Neural crest cell (in vitro differentiated cells): ENCODE results near the gene DGCR8. TPM values are rescaled to one million over a fixed set of nuclear protein-coding genes. Genes with fewer than 3 reads are reported as not detected.
A peak's percentile ranks its signal among the peaks of the same experiment; 100 is the strongest.

Experiments used
- DNase-seq: peaks from one replicate; pipeline ENCODE4 v3.0.0; 2021; ENCODE audit warnings: low read depth, mixed read lengths, low spot score
- H3K27ac Mint-ChIP-seq: one replicate; pipeline ENCODE4 v1.8.0; 2021; ENCODE audit warnings: mild to moderate bottlenecking, mixed read lengths; ENCODE audit not compliant: unreplicated experiment
- H3K27me3 Mint-ChIP-seq: 2 replicates; pipeline ENCODE4 v1.8.0; 2021; ENCODE audit warnings: low read depth, mild to moderate bottlenecking, mixed read lengths
- H3K36me3 Mint-ChIP-seq: 2 replicates; pipeline ENCODE4 v1.8.0; 2021; ENCODE audit warnings: low read depth, mild to moderate bottlenecking, mixed read lengths
- H3K4me1 Mint-ChIP-seq: 2 replicates; pipeline ENCODE4 v1.8.0; 2021; ENCODE audit warnings: mixed read lengths
- H3K4me3 Mint-ChIP-seq: one replicate; pipeline ENCODE4 v1.8.0; 2021; ENCODE audit warnings: mild to moderate bottlenecking, mixed read lengths
- H3K9me3 Mint-ChIP-seq: 2 replicates; pipeline ENCODE4 v1.8.0; 2021; ENCODE audit warnings: mixed read lengths
- CTCF ChIP-seq: fragments of 200-600 bp; sonication (generic); conservative IDR thresholded peaks from 2 replicates; pipeline ENCODE4 v1.5.0; 2021; ENCODE audit warnings: antibody characterized with exemption, mild to moderate bottlenecking
- total RNA-seq: library from RNA; stranded (reverse); gene quantifications from 2 replicates; pipeline ENCODE4 v1.2.1, GENCODE V29; 2021

The DGCR8 gene
- total RNA-seq, 1 donor from 2014 or later: 86.5 TPM

DNA sequence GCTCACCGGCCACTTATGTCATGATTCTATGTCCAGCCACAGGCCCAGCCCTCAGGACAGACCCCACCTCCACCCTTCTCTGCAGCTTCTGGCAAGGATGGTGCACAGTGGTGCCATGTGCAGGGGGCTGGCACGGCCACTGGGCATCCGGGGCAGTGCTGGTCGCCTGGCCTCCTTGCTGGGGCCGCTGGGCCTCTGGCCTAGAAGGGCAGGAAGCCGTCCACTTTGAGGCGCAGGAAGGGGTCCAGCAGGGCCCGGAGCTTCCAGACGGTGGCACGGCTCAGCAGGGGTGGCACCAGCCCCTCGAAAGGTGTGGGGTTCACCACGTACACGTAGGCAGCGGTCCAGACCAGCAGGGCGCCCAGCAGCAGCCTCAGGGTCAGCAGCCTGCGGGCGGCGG, 68.4 kb downstream of the DGCR8 start:
- no peaks in the 10 kb centered on the region for H3K27me3 Mint-ChIP-seq
- H3K4me1 Mint-ChIP-seq: peaks cover 7% of the 10 kb centered on the region
- DNase-seq: no peak
- no peaks in the 10 kb centered on the region for H3K36me3 Mint-ChIP-seq
- H3K4me3 Mint-ChIP-seq: no peak overlapping the region
- no peaks in the 10 kb centered on the region for H3K9me3 Mint-ChIP-seq
- TF ChIP-seq CTCF: no peak
- H3K27ac Mint-ChIP-seq: no peak overlapping the region

DNA sequence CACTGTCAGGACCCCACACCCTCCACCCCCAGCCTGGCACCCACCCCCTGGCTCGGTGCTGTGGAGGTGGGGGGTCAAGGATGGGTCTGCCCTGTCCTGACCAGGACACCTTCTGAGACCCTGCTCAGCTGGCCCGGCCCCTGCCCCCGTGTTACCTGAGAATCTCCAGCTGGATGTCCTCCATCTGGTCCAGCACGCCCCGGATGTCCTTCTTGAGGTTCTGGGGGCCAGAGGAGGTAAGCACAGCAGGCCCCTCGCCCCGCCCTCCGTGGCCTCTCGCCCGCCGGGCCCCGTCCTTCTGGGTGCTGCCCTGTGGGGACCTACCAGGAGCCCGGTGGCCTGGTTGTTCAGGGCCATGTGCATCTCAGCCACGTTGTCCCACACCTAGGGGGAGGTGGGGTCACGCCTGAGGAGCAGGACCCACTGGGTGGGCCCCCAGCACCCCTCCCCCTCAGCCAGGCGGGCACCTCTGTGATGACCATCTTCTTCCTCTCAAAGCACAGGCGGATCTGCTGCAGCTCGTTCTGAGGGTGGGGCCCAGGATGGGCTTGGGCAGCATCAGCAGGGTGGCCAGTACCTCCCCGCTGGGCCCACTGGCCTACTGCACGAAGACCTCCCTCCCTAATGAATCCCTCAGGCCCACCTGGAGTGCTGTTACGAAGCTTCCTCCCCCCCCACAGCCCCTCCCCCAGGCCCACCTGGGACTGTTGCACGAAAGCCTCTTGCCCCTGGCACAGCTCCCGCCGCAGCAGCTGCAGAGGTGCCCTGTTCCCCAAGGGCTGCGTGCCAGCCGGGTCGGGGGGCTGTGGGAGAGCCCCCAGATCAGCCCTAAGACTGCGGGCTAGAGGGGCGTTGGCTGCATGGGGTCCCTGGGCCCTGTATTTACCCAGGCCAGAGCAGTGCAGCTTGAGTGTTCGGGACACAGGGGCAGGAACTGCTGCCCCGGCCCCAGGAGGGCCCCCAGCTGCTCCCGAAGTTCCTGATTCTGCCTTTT, 69.5 kb downstream of the DGCR8 start:
- H3K4me3 Mint-ChIP-seq: no peak overlapping the region
- H3K4me1 Mint-ChIP-seq: peaks cover 16% of the 10 kb centered on the region
- H3K27ac Mint-ChIP-seq: no peak overlapping the region
- no peaks in the 10 kb centered on the region for H3K9me3 Mint-ChIP-seq
- no peak for DNase-seq
- no peaks in the 10 kb centered on the region for H3K27me3 Mint-ChIP-seq
- no peak for TF ChIP-seq CTCF
- H3K36me3 Mint-ChIP-seq: no peaks in the 10 kb centered on the region

GRCh38 chr22:20150381-20151275, 70.6 kb downstream of the DGCR8 start, which contains the start of gene CCDC188:
Gene CCDC188 (minus strand): TSS chr22:20151055. CDS start chr22:20150986, 69 bp downstream.
- no peaks in the 10 kb centered on the region for H3K9me3 Mint-ChIP-seq
- peak within 1 kb of the TSS; percentile 38 for H3K4me3 Mint-ChIP-seq
- DNase-seq: no peak
- no peaks in the 10 kb centered on the region for H3K27me3 Mint-ChIP-seq
- no peak within 1 kb of the TSS for H3K27ac Mint-ChIP-seq
- peaks cover 21% of the 10 kb centered on the region for H3K4me1 Mint-ChIP-seq
- TF ChIP-seq CTCF: no peak
- H3K36me3 Mint-ChIP-seq: no peaks in the 10 kb centered on the region

DNA sequence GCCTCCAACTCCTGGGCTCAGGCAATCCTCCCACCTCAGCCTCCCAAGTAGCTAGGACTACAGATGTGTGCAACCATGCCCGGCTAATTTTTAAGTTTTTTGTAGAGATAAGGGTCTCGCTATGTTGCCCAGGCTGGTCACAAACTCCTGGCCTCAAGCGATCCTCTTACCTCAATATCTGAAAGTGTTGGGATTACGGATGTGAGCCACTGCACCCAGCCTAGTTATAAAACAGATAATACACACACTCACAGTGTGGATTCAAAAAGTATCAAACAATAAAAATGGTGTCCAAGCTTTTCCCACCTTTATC, 71.2 kb downstream of the DGCR8 start:
- no peak overlapping the region for H3K27ac Mint-ChIP-seq
- H3K4me1 Mint-ChIP-seq: peaks cover 23% of the 10 kb centered on the region
- TF ChIP-seq CTCF: no peak
- peak overlapping the region; percentile 38 for H3K4me3 Mint-ChIP-seq
- DNase-seq: no peak
- H3K36me3 Mint-ChIP-seq: no peaks in the 10 kb centered on the region
- no peaks in the 10 kb centered on the region for H3K27me3 Mint-ChIP-seq
- H3K9me3 Mint-ChIP-seq: no peaks in the 10 kb centered on the region

DNA sequence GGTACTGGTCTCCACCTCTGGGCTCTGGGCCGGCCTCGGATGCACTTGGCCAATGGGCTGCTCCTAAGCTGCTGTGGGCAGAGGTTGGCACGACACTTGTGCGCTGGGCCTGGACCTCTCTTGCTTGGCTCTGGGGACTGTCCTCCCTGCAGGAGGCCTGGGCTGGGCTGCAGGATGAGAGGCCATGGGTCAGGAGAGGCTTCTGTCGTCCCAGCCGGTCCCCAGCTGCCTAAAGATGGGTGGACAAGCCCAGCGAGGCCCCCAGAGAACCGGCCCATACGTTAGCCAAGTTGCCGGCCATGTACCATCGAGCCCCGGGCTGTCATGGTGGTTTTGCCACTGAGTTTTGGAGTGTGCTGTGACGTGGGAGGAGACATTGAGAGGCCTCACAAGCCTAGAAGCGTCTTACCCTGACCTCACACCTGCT, 72.4 kb downstream of the DGCR8 start:
- Mint-ChIP-seq H3K27me3 (no peaks in the 10 kb centered on the region), H3K4me1 (peaks cover 28% of the 10 kb centered on the region), H3K9me3 (no peaks in the 10 kb centered on the region)

More for the DNA sequence above, 72.4 kb downstream of the DGCR8 start:
- no peak overlapping the region for H3K27ac Mint-ChIP-seq
- no peaks in the 10 kb centered on the region for H3K36me3 Mint-ChIP-seq
- TF ChIP-seq CTCF: no peak
- DNase-seq: no peak
- H3K4me3 Mint-ChIP-seq: no peak overlapping the region
